Measurements from ENCODE around the gene PCNP. TPM values are rescaled to one million over a fixed set of nuclear protein-coding genes. Genes with fewer than 3 reads are reported as not detected.
A peak's percentile ranks its signal among the peaks of the same experiment; 100 is the strongest.

The PCNP gene
- total RNA-seq, 1 experiment from 2014 or later = 216 TPM

- Mint-ChIP-seq H3K9me3 (peaks cover 10 to 22% of the 10 kb centered on the region in 2 experiments), H3K27ac (no peak overlapping the region), H3K4me3 (no peak overlapping the region), H3K36me3 (ENCODE audit: insufficient read depth in 1 of 3, low read depth in 3 of 3) (peaks cover 10 to 17% (median 10%) of the 10 kb centered on the region in 3 experiments), H3K4me1 (peaks cover 18 to 28% of the 10 kb centered on the region in 2 experiments), H3K27me3 (ENCODE audit: low read depth) (peaks cover 2% of the 10 kb centered on the region; the same call in 1 of the 2 replicates)
- H3K23ac ChIP-seq (ENCODE audit: insufficient read length, low read depth, low read length) = no peak overlapping the region
- H3K79me1 ChIP-seq (ENCODE audit: insufficient read depth, low read depth, low read length, poor library complexity, severe bottlenecking) = no peaks in the 10 kb centered on the region
- H2AFZ ChIP-seq (ENCODE audit: low read length) = no peak overlapping the region
- H3K56ac ChIP-seq (ENCODE audit: insufficient read length, low read depth, low read length) = no peak overlapping the region
- H3K14ac ChIP-seq (ENCODE audit: insufficient read depth, low read length) = no peak overlapping the region
- no CpG with 5 or more reads among the region's 3 CpGs for WGBS (ENCODE audit: extremely low coverage, insufficient read length, low lambda C conversion rate)
- H2BK12ac ChIP-seq (ENCODE audit: insufficient read length, low read depth, low read length) = no peak overlapping the region
- H4K8ac ChIP-seq (replicated peaks; ENCODE audit: insufficient read length, low read depth, low read length) = no peak overlapping the region
- no peak overlapping the region for H3T11ph ChIP-seq (ENCODE audit: low read length)
- H3K4ac ChIP-seq (ENCODE audit: low read depth, low read length) = no peak overlapping the region
- no peak overlapping the region for H3K9ac ChIP-seq (ENCODE audit: extremely low read depth, insufficient read length, low read length)
- no peaks in the 10 kb centered on the region for H3K9me3 ChIP-seq (ENCODE audit: control insufficient read depth, low read depth, low read length)
- no peak overlapping the region for H2BK120ac ChIP-seq (ENCODE audit: low read depth, low read length, poor library complexity, severe bottlenecking)
- no peak overlapping the region for H2BK15ac ChIP-seq (ENCODE audit: low read depth, low read length)
- no peak overlapping the region for H3K4me2 ChIP-seq (ENCODE audit: insufficient read depth, insufficient read length, low read length)
- H3K79me2 ChIP-seq (ENCODE audit: insufficient read depth, low read length) = no peaks in the 10 kb centered on the region
- no peaks in the 10 kb centered on the region for H3K23me2 ChIP-seq (ENCODE audit: insufficient read length, low read depth, low read length, poor library complexity, severe bottlenecking)
- H3K4me1 ChIP-seq (ENCODE audit: insufficient read depth, low read length) = no peaks in the 10 kb centered on the region; the same call in 1 of the 2 replicates
- H2AK5ac ChIP-seq (ENCODE audit: insufficient read length, low read length) = no peak overlapping the region
- H3K27me3 ChIP-seq (ENCODE audit: insufficient read depth, low read length) = no peaks in the 10 kb centered on the region
- H3K18ac ChIP-seq (ENCODE audit: insufficient read length, low read depth, low read length) = no peak overlapping the region
- no peak overlapping the region for H3K27ac ChIP-seq (ENCODE audit: insufficient read length, low read depth, low read length)
- no peak for TF ChIP-seq CTCF (conservative IDR thresholded peaks at IDR 0.05)
- H2BK20ac ChIP-seq (ENCODE audit: low read depth, low read length, poor library complexity, severe bottlenecking) = no peak overlapping the region
- H4K5ac ChIP-seq (ENCODE audit: insufficient read length, low read depth, low read length) = no peak overlapping the region
- peak; percentile 54 for DNase-seq
- H2BK5ac ChIP-seq (ENCODE audit: insufficient read length, low read length) = no peak overlapping the region
- no peak overlapping the region for H4K91ac ChIP-seq (ENCODE audit: insufficient read length, low read depth, low read length)
- no peaks in the 10 kb centered on the region for H4K20me1 ChIP-seq (ENCODE audit: control insufficient read depth, insufficient read depth, insufficient read length)
These were observed 17.9 kb upstream of the PCNP start for GRCh38 chr3:101556064-101556463.

All from H9 (cell line).